ENCODE results near the gene CCDC149. TPM values are rescaled to one million over a fixed set of nuclear protein-coding genes. Genes with fewer than 3 reads are reported as not detected.

Gene CCDC149
- total RNA-seq, 1 donor from 2014 or later: 8.0 TPM

- Histone ChIP-seq H3K36me3 (ENCODE audit: control insufficient read depth, insufficient read depth, low read length) (no peaks in the 10 kb centered on the region), H3K27me3 (ENCODE audit: control insufficient read depth, insufficient read depth, low read length) (no peaks in the 10 kb centered on the region), H3K4me3 (ENCODE audit: low read depth, low read length) (no peak overlapping the region)
- no peak for DNase-seq (ENCODE audit: low read depth)
- no peak for TF ChIP-seq CTCF (IDR thresholded peaks at IDR 0.05; ENCODE audit: insufficient read depth, low read length, poor library complexity, severe bottlenecking)
Observed at GRCh38 chr4:24774452-24774851, 138.4 kb downstream of the CCDC149 start.

GRCh38 chr4:24772952-24773351 lies 139.9 kb downstream of the CCDC149 start:
- DNase-seq (ENCODE audit: low read depth): no peak
- Histone ChIP-seq H3K36me3 (ENCODE audit: control insufficient read depth, insufficient read depth, low read length) (no peaks in the 10 kb centered on the region), H3K4me3 (ENCODE audit: low read depth, low read length) (no peak overlapping the region), H3K27me3 (ENCODE audit: control insufficient read depth, insufficient read depth, low read length) (no peaks in the 10 kb centered on the region)
- no peak for TF ChIP-seq CTCF (IDR thresholded peaks at IDR 0.05; ENCODE audit: insufficient read depth, low read length, poor library complexity, severe bottlenecking)

- no peak for DNase-seq (ENCODE audit: low read depth)
- TF ChIP-seq CTCF (IDR thresholded peaks at IDR 0.05; ENCODE audit: insufficient read depth, low read length, poor library complexity, severe bottlenecking): no peak
- H3K36me3 ChIP-seq (ENCODE audit: control insufficient read depth, insufficient read depth, low read length): no peaks in the 10 kb centered on the region
- H3K27me3 ChIP-seq (ENCODE audit: control insufficient read depth, insufficient read depth, low read length): no peaks in the 10 kb centered on the region
- no peak overlapping the region for H3K4me3 ChIP-seq (ENCODE audit: low read depth, low read length)
Observed at GRCh38 chr4:24772061-24772705, 140.7 kb downstream of the CCDC149 start.

GRCh38 chr4:24771241-24771640 lies 141.6 kb downstream of the CCDC149 start:
- Histone ChIP-seq H3K27me3 (ENCODE audit: control insufficient read depth, insufficient read depth, low read length) (no peaks in the 10 kb centered on the region), H3K4me3 (ENCODE audit: low read depth, low read length) (no peak overlapping the region), H3K36me3 (ENCODE audit: control insufficient read depth, insufficient read depth, low read length) (no peaks in the 10 kb centered on the region)
- no peak for TF ChIP-seq CTCF (IDR thresholded peaks at IDR 0.05; ENCODE audit: insufficient read depth, low read length, poor library complexity, severe bottlenecking)
- no peak for DNase-seq (ENCODE audit: low read depth)

GRCh38 chr4:24770667-24771066 lies 142.2 kb downstream of the CCDC149 start:
- no peak for TF ChIP-seq CTCF (IDR thresholded peaks at IDR 0.05; ENCODE audit: insufficient read depth, low read length, poor library complexity, severe bottlenecking)
- no peaks in the 10 kb centered on the region for H3K27me3 ChIP-seq (ENCODE audit: control insufficient read depth, insufficient read depth, low read length)
- DNase-seq (ENCODE audit: low read depth): no peak
- no peak overlapping the region for H3K4me3 ChIP-seq (ENCODE audit: low read depth, low read length)
- H3K36me3 ChIP-seq (ENCODE audit: control insufficient read depth, insufficient read depth, low read length): no peaks in the 10 kb centered on the region

- Histone ChIP-seq H3K4me3 (ENCODE audit: low read depth, low read length) (no peak overlapping the region), H3K27me3 (ENCODE audit: control insufficient read depth, insufficient read depth, low read length) (no peaks in the 10 kb centered on the region), H3K36me3 (ENCODE audit: control insufficient read depth, insufficient read depth, low read length) (no peaks in the 10 kb centered on the region)
- no peak for TF ChIP-seq CTCF (IDR thresholded peaks at IDR 0.05; ENCODE audit: insufficient read depth, low read length, poor library complexity, severe bottlenecking)
- DNase-seq (ENCODE audit: low read depth): peak; percentile 65
Observed at GRCh38 chr4:24770032-24770584, 142.7 kb downstream of the CCDC149 start.

All from kidney epithelial cell (primary cell).